ENCODE measurements around the gene TBCB. TPM values are rescaled to one million over a fixed set of nuclear protein-coding genes. Genes with fewer than 3 reads are reported as not detected.

Gene TBCB
- total RNA-seq, 1 donor from 2014 or later, result 57.9 TPM

GRCh38 chr19:36136964-36137686 is 21.9 kb downstream of the TBCB start:
- no peak for DNase-seq

DNA sequence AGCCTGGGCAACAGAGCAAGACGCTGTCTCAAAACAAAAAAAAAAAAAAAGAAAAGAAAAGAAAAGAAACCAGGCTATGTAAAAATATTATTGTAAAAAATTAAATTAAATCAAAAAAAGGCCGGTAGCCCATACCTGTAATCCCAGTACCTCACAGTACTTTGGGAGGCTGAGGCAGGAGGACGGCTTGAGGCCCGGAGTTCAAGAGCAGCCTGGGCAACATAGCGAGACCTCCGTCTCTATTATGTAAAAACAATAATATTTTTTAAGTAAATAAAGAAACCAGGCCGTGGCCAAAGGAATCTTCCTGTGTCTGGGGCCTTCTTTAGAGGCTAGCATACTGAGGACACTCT is 23.8 kb downstream of the TBCB start:
- no peak for DNase-seq

DNA sequence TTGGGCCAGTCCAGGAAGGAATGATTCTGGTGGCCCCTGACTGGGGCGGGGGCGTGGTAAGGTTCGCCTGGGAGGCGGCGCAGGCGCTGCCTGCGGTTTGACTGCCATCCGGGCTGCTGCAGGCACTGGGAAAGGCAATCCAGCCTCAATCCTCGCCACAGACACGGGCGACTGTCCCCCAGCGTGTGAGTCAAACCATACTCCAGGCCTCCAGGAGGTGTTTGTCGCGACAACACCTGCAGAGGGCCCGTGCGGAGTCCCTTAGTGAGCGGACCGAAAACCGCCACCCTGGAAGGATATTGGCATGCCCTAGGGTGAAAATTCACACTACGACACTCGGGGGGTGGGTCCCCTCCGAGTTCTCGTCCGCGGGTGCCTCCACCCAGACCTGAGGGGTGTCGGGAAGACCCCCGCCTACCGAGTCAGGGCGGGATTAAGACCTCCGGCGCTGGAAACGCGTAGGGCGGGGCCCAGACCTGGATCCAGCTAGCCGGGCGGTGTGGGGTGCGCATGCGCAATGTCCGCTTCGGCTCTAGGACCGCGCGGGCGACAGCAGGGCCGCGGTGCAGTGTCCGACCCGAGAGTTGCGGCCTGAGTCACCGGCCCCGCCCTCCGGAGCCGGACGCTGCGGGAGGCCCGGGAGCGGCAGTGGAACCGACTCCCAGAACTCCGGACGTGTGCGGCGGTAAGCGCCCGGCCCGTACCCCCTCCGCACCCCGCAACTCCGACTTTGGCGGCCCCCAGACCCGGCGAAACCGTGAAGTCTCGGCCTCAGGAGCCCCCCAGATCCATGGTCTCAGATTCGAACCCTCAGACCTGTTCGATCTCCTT is 24.4 kb downstream of the TBCB start, which contains the start of gene CAPNS1:
Gene CAPNS1 (plus strand): TSS at position 594 of the 831 bp plus-strand sequence. CDS start 946 bp downstream, outside the sequence.
- peak; percentile 94 for DNase-seq

- DNase-seq, result peak; percentile 60
Measured at GRCh38 chr19:36140304-36141038, 25.2 kb downstream of the TBCB start.

DNA sequence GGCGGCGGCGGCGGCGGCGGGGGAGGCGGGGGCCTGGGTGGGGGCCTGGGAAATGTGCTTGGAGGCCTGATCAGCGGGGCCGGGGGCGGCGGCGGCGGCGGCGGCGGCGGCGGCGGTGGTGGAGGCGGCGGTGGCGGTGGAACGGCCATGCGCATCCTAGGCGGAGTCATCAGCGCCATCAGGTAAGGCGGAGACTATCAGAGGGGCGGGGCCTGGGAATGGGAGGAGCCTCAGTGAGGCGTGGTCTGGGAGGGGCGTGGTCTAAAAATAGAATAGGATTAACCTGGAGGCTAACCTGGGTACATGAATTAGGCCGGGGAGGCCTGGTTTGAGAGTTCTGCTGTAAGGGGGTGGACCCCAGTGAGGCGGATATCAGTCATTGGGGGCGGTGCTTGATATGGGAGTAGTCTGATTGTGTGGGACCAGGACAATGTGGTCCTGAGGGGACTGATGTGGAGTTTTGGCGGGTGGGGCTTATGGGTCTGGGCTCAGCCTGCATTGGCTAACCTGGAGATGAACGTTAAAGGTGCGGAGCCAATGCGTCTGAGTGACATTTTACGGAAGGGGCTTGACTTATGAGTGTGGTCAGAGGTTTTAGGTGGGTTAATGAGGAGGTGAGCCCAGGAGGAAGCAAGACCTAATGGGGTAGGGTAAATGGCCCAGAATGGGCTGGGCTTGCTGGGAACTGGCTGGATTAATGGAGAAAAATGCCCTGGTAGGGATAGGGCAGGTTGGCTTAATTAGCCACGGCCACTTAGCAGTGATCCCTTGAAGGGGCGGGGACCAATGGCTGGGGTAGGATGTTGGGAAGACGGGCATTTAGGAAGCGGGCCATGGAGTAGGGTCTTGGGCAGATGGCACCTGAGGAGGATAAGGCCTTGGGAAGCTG is 26.0 kb downstream of the TBCB start:
- peak; percentile 47 for DNase-seq

- no peak for DNase-seq
Measured at GRCh38 chr19:36142046-36142445, 26.8 kb downstream of the TBCB start.

- DNase-seq, result no peak
Measured at GRCh38 chr19:36142496-36142895, 27.2 kb downstream of the TBCB start.

DNA sequence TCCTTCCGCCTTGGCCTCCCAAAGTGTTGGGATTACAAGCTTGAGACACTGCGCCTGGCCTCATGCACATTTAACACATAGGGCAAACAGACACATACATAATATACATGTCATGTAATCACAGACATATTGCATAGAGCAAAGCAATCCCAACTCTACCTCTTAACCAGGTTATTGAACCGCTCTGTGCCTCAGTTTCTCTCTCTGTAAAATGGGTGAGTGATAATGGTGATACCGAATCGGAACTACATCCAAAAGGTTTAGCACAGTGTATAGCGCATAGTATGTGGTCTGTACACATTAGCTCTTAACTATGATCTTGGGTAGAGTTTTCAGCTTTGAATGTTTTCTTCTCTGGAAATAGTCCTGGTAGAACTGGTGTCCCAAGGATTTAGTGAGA is 29.4 kb downstream of the TBCB start:
- no peak for DNase-seq

DNA sequence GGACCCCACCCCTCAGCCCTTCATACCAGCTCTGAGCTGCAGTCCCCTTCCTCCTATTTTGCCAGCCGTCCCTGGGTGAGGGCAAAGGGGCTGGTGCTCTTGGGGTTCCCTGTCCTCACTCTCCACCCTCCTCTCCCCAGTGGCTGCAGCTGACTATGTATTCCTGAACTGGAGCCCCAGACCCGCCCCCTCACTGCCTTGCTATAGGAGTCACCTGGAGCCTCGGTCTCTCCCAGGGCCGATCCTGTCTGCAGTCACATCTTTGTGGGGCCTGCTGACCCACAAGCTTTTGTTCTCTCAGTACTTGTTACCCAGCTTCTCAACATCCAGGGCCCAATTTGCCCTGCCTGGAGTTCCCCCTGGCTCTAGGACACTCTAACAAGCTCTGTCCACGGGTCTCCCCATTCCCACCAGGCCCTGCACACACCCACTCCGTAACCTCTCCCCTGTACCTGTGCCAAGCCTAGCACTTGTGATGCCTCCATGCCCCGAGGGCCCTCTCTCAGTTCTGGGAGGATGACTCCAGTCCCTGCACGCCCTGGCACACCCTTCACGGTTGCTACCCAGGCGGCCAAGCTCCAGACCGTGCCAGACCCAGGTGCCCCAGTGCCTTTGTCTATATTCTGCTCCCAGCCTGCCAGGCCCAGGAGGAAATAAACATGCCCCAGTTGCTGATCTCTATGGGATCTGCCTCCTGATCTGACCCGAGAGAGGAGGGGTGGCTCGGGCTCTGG is 34.6 kb downstream of the TBCB start:
- DNase-seq, result no peak

DNA sequence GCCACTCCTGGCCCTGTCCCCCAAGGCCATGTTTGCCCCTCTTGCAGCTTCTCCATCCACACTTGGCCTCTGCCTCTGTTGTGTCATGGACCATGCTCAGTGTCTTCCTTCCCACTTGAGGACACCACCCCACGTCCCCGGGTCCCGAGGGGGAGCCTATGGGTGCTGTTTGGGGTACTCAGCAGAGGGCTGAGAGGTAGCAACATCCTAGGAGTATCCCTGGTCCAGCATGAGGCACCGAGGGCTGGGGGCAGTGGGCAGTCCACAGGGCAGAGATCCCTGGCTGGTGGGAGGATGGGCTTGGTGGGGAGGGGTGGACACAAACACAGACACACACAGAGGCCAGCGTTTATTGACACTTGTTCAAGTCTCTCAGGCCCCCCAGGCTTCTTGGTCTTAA is 35.3 kb downstream of the TBCB start:
- no peak for DNase-seq

GRCh38 chr19:36151144-36152018 is 36.1 kb downstream of the TBCB start:
- DNase-seq, result peak; percentile 47

DNA sequence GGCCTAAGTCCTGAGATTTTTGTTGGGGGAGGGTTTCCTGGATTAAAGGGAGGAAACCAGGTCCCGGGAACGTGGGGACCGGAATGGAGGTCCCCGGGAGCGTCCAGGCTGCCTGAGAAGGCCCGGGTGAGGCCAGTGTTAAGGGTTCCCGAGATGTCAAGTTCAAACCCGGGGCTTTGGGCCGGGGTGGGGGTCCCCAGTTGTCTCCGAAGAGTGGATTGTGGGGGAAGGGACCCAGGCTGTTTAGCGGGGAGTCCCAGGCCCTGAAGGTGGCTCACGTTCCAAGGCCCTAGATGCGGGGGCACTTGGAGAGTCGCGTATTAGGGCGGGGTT is 36.7 kb downstream of the TBCB start:
- DNase-seq, result no peak

DNA sequence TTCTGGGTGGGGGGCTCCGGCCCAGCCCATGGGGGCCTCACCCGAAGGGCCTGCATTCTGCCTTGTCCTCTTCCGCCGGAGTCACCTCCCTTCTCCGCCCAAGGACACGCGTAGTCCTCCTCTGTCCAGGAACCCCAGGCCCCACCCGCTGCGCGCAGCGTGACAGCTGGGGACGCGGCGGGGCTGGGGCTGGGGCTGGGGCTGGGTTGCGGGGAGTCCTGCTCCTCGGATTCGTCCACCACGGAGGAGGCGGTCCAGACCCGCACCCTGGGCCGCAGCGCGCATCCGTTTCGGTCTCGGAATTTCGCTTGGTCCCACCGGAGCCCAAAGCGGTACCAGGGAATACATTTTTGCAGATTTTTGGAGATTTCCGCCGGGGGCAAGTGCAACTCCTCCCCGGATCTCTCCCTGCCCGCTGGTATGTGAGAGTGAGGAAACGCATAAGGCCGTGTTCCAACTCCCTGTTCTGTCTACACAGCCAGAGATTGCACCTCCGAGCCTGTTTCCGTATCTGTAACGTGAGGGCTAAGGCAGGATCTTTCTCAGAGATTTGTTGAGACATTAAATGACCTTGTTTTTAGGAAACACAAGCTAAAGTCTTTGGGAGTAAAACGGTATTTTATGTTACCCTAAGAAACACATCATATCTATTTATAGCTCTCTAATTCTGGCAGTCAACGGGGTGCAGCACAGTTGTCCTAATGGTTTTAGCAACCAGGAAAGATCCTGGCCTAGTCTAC is 37.3 kb downstream of the TBCB start, which contains the start of gene COX7A1:
Gene COX7A1 (minus strand): TSS at position 96 of the 740 bp plus-strand sequence. CDS start 40 bp downstream, at position 56.
- peak; percentile 78 for DNase-seq

DNA sequence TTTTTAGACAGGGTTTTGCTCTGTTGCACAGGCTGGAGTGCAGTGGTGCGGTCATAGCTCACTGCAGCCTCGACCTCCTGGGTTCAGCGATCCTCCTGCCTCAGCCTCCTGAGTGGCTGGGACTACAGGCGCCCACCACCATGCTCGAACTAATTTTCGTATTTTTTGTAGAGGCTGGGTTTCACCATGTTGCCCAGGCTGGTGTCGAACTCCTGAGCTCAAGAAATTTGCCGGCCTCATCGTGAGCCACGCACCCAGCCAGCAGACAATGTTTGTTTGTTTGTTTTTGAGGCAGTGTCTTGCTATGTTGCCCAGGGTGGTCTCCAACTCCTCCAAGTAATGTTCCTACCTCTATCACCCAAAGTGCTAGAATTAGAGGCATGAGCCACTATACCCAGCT is 37.9 kb downstream of the TBCB start:
- DNase-seq, result no peak

DNA sequence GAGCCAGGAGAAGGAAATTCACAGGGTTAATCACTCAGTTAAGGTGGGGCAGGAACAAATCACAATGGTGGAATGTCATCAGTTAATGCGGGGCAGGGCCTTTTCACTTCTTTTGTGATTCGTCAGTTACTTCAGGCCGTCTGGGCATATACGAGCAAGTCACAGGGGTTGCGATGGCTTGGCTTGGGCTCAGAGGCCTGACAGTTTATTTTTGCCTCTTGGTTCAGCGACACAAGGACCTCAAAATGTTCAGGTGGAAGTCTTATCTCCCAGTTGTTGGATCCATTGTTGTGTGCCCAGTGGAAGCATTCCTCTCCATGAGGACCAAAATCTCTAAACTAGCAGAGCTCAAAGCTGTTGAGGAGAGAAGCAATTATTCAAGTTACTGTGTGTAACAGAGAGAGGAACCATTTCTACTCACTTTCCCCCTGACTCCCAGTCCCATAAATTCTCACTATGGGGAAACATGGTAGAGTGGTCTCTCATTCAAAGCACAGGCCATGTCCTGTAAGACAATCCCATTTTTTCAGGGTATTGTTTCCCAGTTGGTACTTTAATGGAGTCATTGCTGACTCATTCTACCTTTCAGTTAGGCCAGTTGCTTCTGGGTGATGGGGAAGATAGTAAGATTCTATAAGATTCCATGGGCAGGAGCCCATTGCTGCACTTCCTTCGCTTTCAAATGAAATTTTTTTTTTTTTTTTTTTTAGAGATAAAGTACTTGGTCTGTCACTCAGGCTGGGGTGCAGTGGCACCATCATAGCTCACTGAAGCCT is 45.7 kb downstream of the TBCB start:
- DNase-seq, result no peak

DNA sequence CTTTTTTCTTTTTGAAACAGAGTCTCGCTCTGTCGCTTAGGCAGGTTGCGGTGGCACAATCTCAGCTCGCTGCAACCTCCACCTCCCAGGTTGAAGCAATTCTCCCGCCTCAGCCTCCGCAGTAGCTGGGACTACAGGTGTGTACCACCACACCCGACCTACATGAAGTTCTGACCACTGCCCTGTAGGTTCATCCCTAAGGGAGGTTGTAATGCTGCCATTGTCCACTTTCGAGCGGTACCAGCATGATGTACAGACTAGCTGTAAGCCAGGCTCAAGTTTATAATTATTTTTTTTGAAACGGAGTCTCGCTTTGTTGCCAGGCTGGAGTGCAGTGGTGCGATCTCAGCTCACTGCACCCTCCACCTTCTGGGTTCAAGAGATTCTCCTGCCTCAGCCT is 48.5 kb downstream of the TBCB start:
- no peak for DNase-seq

GRCh38 chr19:36169084-36169760 is 54.0 kb downstream of the TBCB start:
- peak; percentile 17 for DNase-seq

GRCh38 chr19:36172852-36173251 is 57.6 kb downstream of the TBCB start:
- DNase-seq, result no peak

All from skin of body (tissue), 2 donors.